PC-3 (cell line): ENCODE results near the gene ZBTB45. TPM values are rescaled to one million over a fixed set of nuclear protein-coding genes. Genes with fewer than 3 reads are reported as not detected.

Experiments used
- ATAC-seq: fragments of 200-7000 bp; cut with Tn5 transposase; 2 replicates; pipeline ENCODE4 v1.9.1; 2020; ENCODE audit warnings: mild to moderate bottlenecking, moderate library complexity
- BruUV-seq: library from RNA; stranded (reverse); fragments of 400-500 nt; replicated peaks from 2 replicates; lab custom pipeline; 2021; lab: Mats Ljungman, UMichigan
- CTCF ChIA-PET: fragments of 300-600 bp; sonication (Branson Sonifier 250); formaldehyde crosslinking; loops from one replicate; lab custom pipeline; 2022; ENCODE audit warnings: antibody characterized with exemption; lab: Charles Lee
- POLR2A ChIA-PET: fragments of 300-600 bp; sonication (Branson Sonifier 250); formaldehyde crosslinking; loops from one replicate; lab custom pipeline; 2022; ENCODE audit warnings: antibody characterized with exemption; ENCODE audit not compliant: unreplicated experiment; lab: Charles Lee
- DNase-seq: peaks from one replicate; pipeline ENCODE4 v3.0.0-alpha.2; 2015
- H2AFZ ChIP-seq: fragments of 300-600 bp; sonication (generic); 2 replicates; pipeline ENCODE4 v1.6.0; 2016; ENCODE audit warnings: antibody characterized with exemption, low read length
- H3F3A ChIP-seq: fragments of 300-600 bp; sonication (generic); one replicate; pipeline ENCODE4 v1.6.0; 2017; ENCODE audit warnings: antibody characterized with exemption, low read length, control low read depth, mild to moderate bottlenecking; ENCODE audit not compliant: unreplicated experiment
- H3K27ac ChIP-seq: fragments of 300-600 bp; sonication (generic); 2 replicates; pipeline ENCODE4 v1.5.1; 2016; ENCODE audit warnings: mild to moderate bottlenecking, low read length
- H3K27me3 ChIP-seq: fragments of 300-600 bp; sonication (generic); 2 replicates; pipeline ENCODE4 v1.6.1; 2016; ENCODE audit warnings: low read length, mixed read lengths
- H3K36me3 ChIP-seq: fragments of 300-600 bp; sonication (generic); 2 replicates; pipeline ENCODE4 v1.6.1; 2016; ENCODE audit warnings: low read depth, mixed run types, low read length, mixed read lengths
- H3K4me1 ChIP-seq: fragments of 300-600 bp; sonication (generic); 2 replicates; pipeline ENCODE4 v1.5.1; 2016; ENCODE audit warnings: low read length; ENCODE audit not compliant: insufficient read depth
- H3K4me2 ChIP-seq: fragments of 300-600 bp; sonication (generic); 2 replicates; pipeline ENCODE4 v1.6.0; 2016; ENCODE audit warnings: low read length
- H3K4me3 ChIP-seq: fragments of 300-600 bp; sonication (generic); 2 replicates; pipeline ENCODE4 v1.5.1; 2016; ENCODE audit warnings: mild to moderate bottlenecking, low read length, mixed read lengths
- H3K79me2 ChIP-seq: fragments of 300-600 bp; sonication (generic); 2 replicates; pipeline ENCODE4 v1.6.1; 2017; ENCODE audit warnings: low read length, mixed read lengths
- H3K9ac ChIP-seq: fragments of 300-600 bp; sonication (generic); 2 replicates; pipeline ENCODE4 v1.6.0; 2016; ENCODE audit warnings: mild to moderate bottlenecking, low read length
- H3K9me2 ChIP-seq: fragments of 300-600 bp; sonication (generic); replicated peaks from 2 replicates; pipeline ENCODE4 v1.6.1; 2016; ENCODE audit warnings: mixed run types, low read length, mixed read lengths
- H3K9me3 ChIP-seq: fragments of 300-600 bp; sonication (generic); 2 replicates; pipeline ENCODE4 v1.6.1; 2016; ENCODE audit warnings: low read length, mixed read lengths
- H4K20me1 ChIP-seq: fragments of 300-600 bp; sonication (generic); 2 replicates; pipeline ENCODE4 v1.6.1; 2016; ENCODE audit warnings: low read length, mixed read lengths
- CTCF ChIP-seq: fragments of 300-600 bp; sonication (generic); conservative IDR thresholded peaks from 2 replicates; pipeline ENCODE4 v1.5.1; 2017; ENCODE audit warnings: antibody characterized with exemption, low read depth, mild to moderate bottlenecking, low read length
- EZH2 ChIP-seq: fragments of 300-600 bp; sonication (generic); IDR thresholded peaks from one replicate; pipeline ENCODE4 v1.6.1; 2017; ENCODE audit warnings: antibody characterized with exemption, mild to moderate bottlenecking, low read length; ENCODE audit not compliant: unreplicated experiment
- EZH2phosphoT487 ChIP-seq: fragments of 300-600 bp; sonication (generic); IDR thresholded peaks from 2 replicates; pipeline ENCODE4 v1.6.1; 2018; ENCODE audit warnings: mild to moderate bottlenecking, antibody characterized with exemption, low read length, borderline replicate concordance
- intact Hi-C: fragments of 100-400 bp; cut with micrococcal nuclease; formaldehyde crosslinking; loops from 2 replicates; pipeline ENCODE4 v1.9.0; 2023
- total RNA-seq: library from RNA; depleted of rRNA; stranded (reverse); fragments of >200 nt; gene quantifications from 2 replicates; pipeline ENCODE4 v1.2.3, GENCODE V29; 2014

Gene ZBTB45
- total RNA-seq, 1 experiment from 2014 or later = 14.0 TPM

GRCh38 chr19:58514564-58515022 is 5.0 kb downstream of the ZBTB45 start:
- no peak overlapping the region for H2AFZ ChIP-seq
- ChIA-PET CTCF (interaction anchor here (0.6 kb wide), 1 partner anchor 29 kb away, joined by 3 read pairs; the partner anchor contains the start of gene TRIM28), POLR2A (no interaction called here)
- no peaks in the 10 kb centered on the region for H3K9me3 ChIP-seq
- no peak for ATAC-seq
- no peak overlapping the region for H3K27ac ChIP-seq
- H3K36me3 ChIP-seq = peaks cover 17% of the 10 kb centered on the region
- H3K4me3 ChIP-seq = peak overlapping the region; percentile 59
- no peak for DNase-seq
- H3K9me2 ChIP-seq = no peaks in the 10 kb centered on the region
- H3K4me2 ChIP-seq = peak overlapping the region; percentile 81
- TF ChIP-seq EZH2 = no peak
- TF ChIP-seq CTCF = no peak
- no peak for TF ChIP-seq EZH2phosphoT487
- peaks cover 44% of the 10 kb centered on the region for H3K79me2 ChIP-seq
- no TSS peak for BruUV-seq
- no peaks in the 10 kb centered on the region for H4K20me1 ChIP-seq
- H3F3A ChIP-seq = no peaks in the 10 kb centered on the region
- H3K9ac ChIP-seq = peak overlapping the region; percentile 68
- no peaks in the 10 kb centered on the region for H3K27me3 ChIP-seq
- intact Hi-C loops = no loop called here
- peaks cover 11% of the 10 kb centered on the region for H3K4me1 ChIP-seq

DNA sequence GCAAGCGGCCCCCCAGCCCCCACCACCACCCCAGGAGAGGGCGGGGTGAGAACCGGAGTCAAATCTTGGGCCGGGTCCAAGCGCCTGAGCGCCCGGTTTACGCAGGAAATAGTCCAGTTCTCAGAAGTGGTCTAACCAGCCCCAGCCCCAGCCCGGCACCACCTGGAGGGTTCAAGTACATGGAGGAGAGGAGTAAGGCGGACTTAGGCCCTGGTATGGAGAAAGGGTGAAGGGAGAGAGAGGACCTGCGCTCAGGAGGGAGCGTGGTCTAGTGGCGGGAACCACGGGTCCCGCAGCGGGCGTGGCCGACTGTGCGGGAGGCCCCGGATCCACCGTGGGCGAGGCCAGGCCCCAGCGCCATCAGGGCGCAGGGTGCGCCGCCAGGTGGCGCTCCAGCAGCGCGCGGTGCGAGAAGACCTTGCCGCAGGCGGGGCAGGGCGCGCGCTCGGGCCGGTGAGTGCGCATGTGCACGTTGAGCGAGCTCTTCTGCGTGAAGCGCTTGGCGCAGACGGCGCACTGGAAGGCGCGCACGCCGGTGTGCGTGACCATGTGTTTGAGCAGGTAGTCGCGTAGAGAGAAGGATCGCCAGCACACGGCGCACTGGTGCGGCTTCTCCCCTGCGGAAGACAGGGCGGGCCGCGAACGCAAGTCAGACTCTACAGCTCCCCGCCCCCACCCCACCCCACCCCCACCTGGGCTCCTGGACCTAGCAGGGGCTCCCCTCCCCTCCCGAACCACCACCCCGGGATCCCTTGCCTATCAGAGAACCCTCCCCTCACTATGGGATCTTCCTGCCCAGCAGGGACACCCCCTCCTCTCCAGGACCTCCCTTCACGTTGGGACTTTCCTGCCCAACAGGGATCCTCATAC is 5.7 kb downstream of the ZBTB45 start:
- Histone ChIP-seq H3K36me3 (peaks cover 17% of the 10 kb centered on the region), H3K4me2 (peak overlapping the region; percentile 81), H3K9me2 (no peaks in the 10 kb centered on the region), H3K9me3 (no peaks in the 10 kb centered on the region), H3K9ac (peak overlapping the region; percentile 68), H3F3A (no peaks in the 10 kb centered on the region), H4K20me1 (no peaks in the 10 kb centered on the region), H3K79me2 (peaks cover 40% of the 10 kb centered on the region), H3K27ac (no peak overlapping the region), H3K27me3 (no peaks in the 10 kb centered on the region), H3K4me3 (peak overlapping the region; percentile 59), H2AFZ (peak overlapping the region; percentile 50), H3K4me1 (peaks cover 11% of the 10 kb centered on the region)
- no TSS peak for BruUV-seq
- intact Hi-C loops = no loop called here
- CTCF ChIA-PET = interaction anchor here (0.6 to 0.7 kb wide), 3 partner anchors 30 to 67 kb away, joined by 3 to 4 read pairs (median 3); partner anchors contain the start of gene TRIM28
- POLR2A ChIA-PET = no interaction called here
- DNase-seq = peak; percentile 87
- TF ChIP-seq EZH2phosphoT487 (no peak), EZH2 (no peak), CTCF (peak; percentile 78)
- peak; percentile 42 for ATAC-seq

DNA sequence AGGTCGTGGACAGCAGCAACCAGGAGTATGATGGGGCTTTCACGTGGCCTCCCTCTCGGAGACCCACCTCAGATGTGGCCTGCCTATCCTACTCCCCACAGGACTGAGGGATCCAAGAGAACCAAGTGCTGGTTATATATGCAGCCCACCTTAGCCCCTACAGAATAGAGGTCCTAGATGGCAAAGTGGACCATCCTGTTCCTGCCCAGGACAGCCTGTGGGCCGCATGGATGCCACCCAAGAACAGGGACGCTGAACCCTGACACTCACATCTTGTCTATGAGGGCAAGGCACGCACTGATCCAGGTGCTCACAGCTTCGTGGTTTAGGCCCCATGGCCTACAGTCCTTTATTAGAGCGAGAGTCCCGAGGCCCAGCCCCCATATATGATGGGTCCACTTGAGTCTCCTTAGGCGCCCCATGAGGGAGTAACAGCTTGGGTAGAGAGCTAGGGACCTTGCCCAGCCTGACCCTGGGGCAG is 6.4 kb downstream of the ZBTB45 start:
- DNase-seq (no peak), ATAC-seq (no peak)
- TF ChIP-seq CTCF (no peak), EZH2 (no peak), EZH2phosphoT487 (no peak)
- Histone ChIP-seq H3K9ac (0 out of 2 replicates have a peak overlapping the region, but pooled peaks have one; percentile 14), H4K20me1 (no peaks in the 10 kb centered on the region), H3K9me2 (no peaks in the 10 kb centered on the region), H3K27ac (no peak overlapping the region), H3K4me1 (peaks cover 8% of the 10 kb centered on the region), H3K9me3 (no peaks in the 10 kb centered on the region), H2AFZ (no peak overlapping the region), H3K36me3 (peaks cover 17% of the 10 kb centered on the region), H3K4me2 (no peak overlapping the region), H3K79me2 (peaks cover 33% of the 10 kb centered on the region), H3K27me3 (no peaks in the 10 kb centered on the region), H3F3A (no peaks in the 10 kb centered on the region), H3K4me3 (no peak overlapping the region)
- ChIA-PET CTCF (interaction anchor here (0.6 kb wide), 1 partner anchor 46 kb away, joined by 4 read pairs; no protein-coding TSS in a partner anchor), POLR2A (no interaction called here)
- no TSS peak for BruUV-seq
- intact Hi-C loops = no loop called here
